Endothelial cell of umbilical vein (primary cell): ENCODE results near the gene KCTD16. TPM values are rescaled to one million over a fixed set of nuclear protein-coding genes. Genes with fewer than 3 reads are reported as not detected.

ENCODE experiments used
- BruUV-seq: library from RNA; stranded (reverse); fragments of 400-500 nt; replicated peaks from 2 replicates; lab custom pipeline; 2021; lab: Mats Ljungman, UMichigan
- CTCF ChIA-PET: fragments of 300-600, 350-600 bp; sonication (Branson Sonifier 250); formaldehyde crosslinking; loops from one replicate; lab custom pipeline; 2021; ENCODE audit warnings: antibody characterized with exemption, inconsistent platforms; lab: Charles Lee
- POLR2A ChIA-PET: fragments of 300-600, 350-600 bp; sonication (Branson Sonifier 250); formaldehyde crosslinking; loops from one replicate; lab custom pipeline; 2021; ENCODE audit warnings: antibody characterized with exemption, inconsistent platforms; lab: Charles Lee
- DNase-seq: peaks from one replicate; pipeline ENCODE4 v3.0.0-alpha.2; 2011; ENCODE audit warnings: low read depth, low spot score
- FAIRE-seq: peaks from 2 replicates; lab custom pipeline; 2011; peaks lifted over from hg19 to GRCh38; lab: Jason Lieb, UNC
- H2AFZ ChIP-seq: 2 replicates; pipeline ENCODE4 v1.6.0; 2012; ENCODE audit warnings: low read depth, low read length, control low read depth, inconsistent platforms
- H3K27ac ChIP-seq: 2 replicates; pipeline ENCODE4 v1.5.1; 2011; ENCODE audit warnings: low read depth, mild to moderate bottlenecking, control low read depth, low read length, moderate library complexity; ENCODE audit not compliant: insufficient read depth
- H3K27me3 ChIP-seq, 2 experiments: 2 replicates each; pipeline versions ENCODE4 v1.6.0 to v1.6.1; 2011; ENCODE audit warnings: low read length in 2 of 2, mixed read lengths in 1 of 2; ENCODE audit not compliant: control insufficient read depth in 2 of 2, insufficient read depth in 2 of 2
- H3K36me3 ChIP-seq, 2 experiments: 2 replicates in 1 of 2; 3 replicates in 1 of 2; pipeline ENCODE4 v1.5.1; 2011; ENCODE audit warnings: low read length in 2 of 2, mild to moderate bottlenecking in 1 of 2, moderate library complexity in 1 of 2; ENCODE audit not compliant: control insufficient read depth in 2 of 2, insufficient read depth in 2 of 2; ENCODE audit errors: extremely low read depth in 1 of 2
- H3K4me1 ChIP-seq: 3 replicates; pipeline ENCODE4 v1.5.1; 2011; ENCODE audit warnings: mild to moderate bottlenecking, low read length; ENCODE audit not compliant: control insufficient read depth, insufficient read depth; ENCODE audit errors: extremely low read depth
- H3K4me2 ChIP-seq: 2 replicates; pipeline ENCODE4 v1.6.1; 2011; ENCODE audit warnings: low read length, control low read depth, mixed read lengths; ENCODE audit not compliant: insufficient read depth
- H3K4me3 ChIP-seq, 3 experiments: fragments of 200-600 bp in 1 of 3; sonication (generic), shearing (Covaris generic) in 1 of 3; replicated peaks in 1 of 3; 2 replicates each; pipeline ENCODE4 v1.5.1; 2011 to 2016; ENCODE audit warnings: control low read depth in 3 of 3, low read length in 3 of 3, mild to moderate bottlenecking in 2 of 3, inconsistent platforms in 1 of 3, low read depth in 1 of 3, moderate library complexity in 1 of 3; ENCODE audit not compliant: insufficient read depth in 1 of 3
- H3K79me2 ChIP-seq: 2 replicates; pipeline ENCODE4 v1.6.0; 2012; ENCODE audit warnings: low read length, inconsistent platforms; ENCODE audit not compliant: control insufficient read depth, insufficient read depth
- H3K9ac ChIP-seq: replicated peaks from 2 replicates; pipeline ENCODE3; 2011; ENCODE audit warnings: low read length, control low read depth; ENCODE audit not compliant: insufficient read depth; ENCODE audit errors: extremely low read depth
- H3K9me1 ChIP-seq: replicated peaks from 3 replicates; pipeline ENCODE4 v1.6.0; 2011; ENCODE audit warnings: mild to moderate bottlenecking, low read length; ENCODE audit not compliant: control insufficient read depth, insufficient read depth; ENCODE audit errors: extremely low read depth
- H3K9me3 ChIP-seq: replicated peaks from 2 replicates; pipeline ENCODE4 v1.5.1; 2012; ENCODE audit warnings: low read length, inconsistent platforms; ENCODE audit not compliant: control insufficient read depth, insufficient read depth
- H4K20me1 ChIP-seq: replicated peaks from 2 replicates; pipeline ENCODE3; 2011; ENCODE audit warnings: mild to moderate bottlenecking, low read length; ENCODE audit not compliant: control insufficient read depth, insufficient read depth; ENCODE audit errors: extremely low read depth
- EZH2 ChIP-seq: IDR thresholded peaks from 2 replicates; pipeline ENCODE4 v1.6.1; 2012; ENCODE audit warnings: borderline replicate concordance, low read depth, mild to moderate bottlenecking, moderate library complexity, low read length, inconsistent platforms; ENCODE audit not compliant: severe bottlenecking
- FOS ChIP-seq: IDR thresholded peaks from 2 replicates; pipeline ENCODE4 v1.6.1; 2011; ENCODE audit warnings: mild to moderate bottlenecking, low read length, moderate library complexity, borderline replicate concordance; ENCODE audit not compliant: insufficient read depth
- GATA2 ChIP-seq: IDR thresholded peaks from 2 replicates; pipeline ENCODE4 v1.7.0; 2011; ENCODE audit warnings: low read depth, mild to moderate bottlenecking, moderate library complexity, mixed read lengths, low read length; ENCODE audit not compliant: insufficient read length, insufficient read depth
- JUN ChIP-seq: IDR thresholded peaks from 2 replicates; pipeline ENCODE4 v1.6.1; 2011; ENCODE audit warnings: borderline replicate concordance, low read depth; ENCODE audit not compliant: insufficient read length, insufficient read depth
- MYC ChIP-seq: IDR thresholded peaks from one replicate; pipeline ENCODE4 v1.6.1; 2011; ENCODE audit warnings: mild to moderate bottlenecking, low read depth, low read length
- POLR2A ChIP-seq: IDR thresholded peaks from 2 replicates; pipeline ENCODE4 v1.6.1; 2012; ENCODE audit warnings: low read depth, mild to moderate bottlenecking, control low read depth, low read length
- POLR2AphosphoS5 ChIP-seq: IDR thresholded peaks from 2 replicates; pipeline ENCODE4 v1.6.1; 2012; ENCODE audit warnings: low read depth, mild to moderate bottlenecking, control low read depth, low read length, moderate library complexity; ENCODE audit not compliant: insufficient read depth
- dilution Hi-C: fragments of 300-500 bp; cut with MboI; formaldehyde crosslinking; loops from one replicate; pipeline ENCODE4 v1.15.0; 2019; ENCODE audit warnings: low sequenced_read_pairs; ENCODE audit not compliant: extremely low pct_ligation_motif_present
- intact Hi-C: fragments of 100-400 bp; cut with micrococcal nuclease; formaldehyde crosslinking; loops from one replicate; pipeline ENCODE4 v1.10.0; 2022
- polyA plus RNA-seq, 4 experiments: library from polyadenylated mRNA; depleted of rRNA in 3 of 4; stranded (reverse) in 3 of 4; unstranded in 1 of 4; fragments of >200 nt; gene quantifications; 2 replicates each; pipeline versions ENCODE4 v1.2.1 to v1.2.3, GENCODE V29; 2011 to 2012; ENCODE audit warnings: missing spikeins in 1 of 4
- total RNA-seq: library from RNA; stranded (reverse); gene quantifications from 2 replicates; pipeline ENCODE4 v1.2.3, GENCODE V29; 2021
- TF ChIP-seq, protein P1 (sequence below): IDR thresholded peaks from 2 replicates; pipeline ENCODE4 v1.6.1; 2011; ENCODE audit not compliant: insufficient read depth, insufficient read length
- TF ChIP-seq, protein P2 (sequence below), 2 donors: IDR thresholded peaks; 1 replicate in 1 of 2; 2 replicates in 1 of 2; pipeline ENCODE4 v1.5.1; 2011; ENCODE audit warnings: low read length in 2 of 2, mild to moderate bottlenecking in 2 of 2, moderate library complexity in 2 of 2, control low read depth in 1 of 2, inconsistent platforms in 1 of 2, low read depth in 1 of 2; ENCODE audit not compliant: insufficient read depth in 1 of 2; ENCODE audit errors: extremely low read depth in 1 of 2

KCTD16 gene
- total and polyA plus RNA-seq, 2 donors (not counting 3 experiments of a cell fraction or from before 2014, with no cell fraction given), result 0.21 to 0.49 TPM

DNA sequence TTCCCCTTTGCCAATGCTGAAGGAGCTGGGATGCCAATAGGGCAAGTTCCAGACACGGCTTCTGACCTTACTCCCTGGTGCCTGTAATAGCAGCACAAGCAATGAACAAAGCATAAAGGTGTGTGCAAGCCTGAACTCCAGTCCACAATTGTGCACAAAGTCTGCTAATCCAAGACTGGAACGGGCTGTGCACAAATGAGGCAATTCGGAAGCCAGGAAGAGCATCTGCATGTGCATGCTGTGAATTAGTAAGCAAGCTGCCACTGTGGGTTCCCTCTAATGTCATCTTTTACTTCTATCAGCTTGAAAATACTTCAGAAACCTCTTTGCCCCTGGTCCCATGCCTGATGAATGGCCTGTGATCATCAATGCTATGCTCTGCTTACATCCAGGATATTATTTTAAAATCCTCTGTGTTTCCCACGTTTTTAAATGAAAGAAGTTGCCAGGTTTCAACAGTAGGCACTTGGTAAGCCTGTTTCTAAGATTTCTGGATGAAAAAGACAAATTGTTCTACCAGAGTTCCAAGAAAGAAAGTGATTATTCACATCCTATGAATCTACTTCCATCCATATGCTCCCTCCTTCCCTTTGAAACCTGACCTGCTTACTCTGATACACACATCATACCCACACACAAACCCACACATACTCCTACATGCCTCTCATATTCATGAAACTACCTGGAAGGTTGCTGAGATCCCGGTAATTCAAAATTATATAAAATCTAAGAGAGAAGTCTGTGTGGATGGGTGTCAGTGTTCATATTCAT, 165.7 kb downstream of the KCTD16 start:
- Histone ChIP-seq H4K20me1 (no peaks in the 10 kb centered on the region), H3K4me1 (no peaks in the 10 kb centered on the region), H3K4me3 (no peak overlapping the region), H2AFZ (no peak overlapping the region), H3K4me2 (no peak overlapping the region), H3K36me3 (no peaks in the 10 kb centered on the region), H3K9me3 (no peaks in the 10 kb centered on the region), H3K79me2 (no peaks in the 10 kb centered on the region), H3K27me3 (no peaks in the 10 kb centered on the region), H3K9me1 (no peaks in the 10 kb centered on the region), H3K27ac (no peak overlapping the region), H3K9ac (no peak overlapping the region)
- DNase-seq (no peak), FAIRE-seq (no peak)
- ChIA-PET POLR2A (no interaction called here), CTCF (interaction anchor here (1.1 kb wide), 1 partner anchor 9 kb away, joined by 3 read pairs; no protein-coding TSS in a partner anchor)
- dilution Hi-C loops, result no loop called here
- intact Hi-C loops, result no loop called here
- no peak for TF ChIP-seq POLR2AphosphoS5
- no peak for TF ChIP-seq EZH2
- no peak for TF ChIP-seq JUN
- BruUV-seq, result no TSS peak

DNA sequence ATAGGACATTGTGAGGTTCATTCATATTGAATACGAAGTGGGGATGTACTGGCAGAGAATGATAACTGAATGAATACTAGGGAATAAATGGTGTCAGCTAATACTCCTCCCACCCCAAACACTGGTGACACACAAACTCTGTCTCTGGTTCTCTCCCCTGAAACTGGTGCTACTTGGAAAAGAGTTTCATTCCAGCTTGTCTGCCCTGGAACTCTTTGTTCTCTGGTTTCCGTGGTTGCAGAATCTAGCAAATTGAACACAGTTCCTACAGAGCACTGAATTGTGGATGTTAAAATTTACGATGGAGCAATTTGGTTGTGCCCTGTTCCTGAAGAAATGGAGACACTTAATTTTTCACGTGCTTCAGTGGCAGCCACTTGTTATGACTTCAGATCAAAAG, 181.7 kb downstream of the KCTD16 start:
- dilution Hi-C loops, result no loop called here
- no peak overlapping the region for H3K4me3 ChIP-seq
- H3K36me3 ChIP-seq, result no peaks in the 10 kb centered on the region
- no peak overlapping the region for H2AFZ ChIP-seq
- POLR2A ChIA-PET, result no interaction called here
- H3K27me3 ChIP-seq, result no peaks in the 10 kb centered on the region
- FAIRE-seq (no peak), DNase-seq (no peak)
- H3K79me2 ChIP-seq, result no peaks in the 10 kb centered on the region
- no peaks in the 10 kb centered on the region for H3K9me3 ChIP-seq
- no TSS peak for BruUV-seq
- intact Hi-C loops, result loop anchor here (5.0 kb wide), 1 partner anchor 810 kb away; no protein-coding TSS in a partner anchor
- no peak for TF ChIP-seq MYC
- TF ChIP-seq, protein P1, sequence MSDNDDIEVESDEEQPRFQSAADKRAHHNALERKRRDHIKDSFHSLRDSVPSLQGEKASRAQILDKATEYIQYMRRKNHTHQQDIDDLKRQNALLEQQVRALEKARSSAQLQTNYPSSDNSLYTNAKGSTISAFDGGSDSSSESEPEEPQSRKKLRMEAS, result no peak
- TF ChIP-seq, protein P2, sequence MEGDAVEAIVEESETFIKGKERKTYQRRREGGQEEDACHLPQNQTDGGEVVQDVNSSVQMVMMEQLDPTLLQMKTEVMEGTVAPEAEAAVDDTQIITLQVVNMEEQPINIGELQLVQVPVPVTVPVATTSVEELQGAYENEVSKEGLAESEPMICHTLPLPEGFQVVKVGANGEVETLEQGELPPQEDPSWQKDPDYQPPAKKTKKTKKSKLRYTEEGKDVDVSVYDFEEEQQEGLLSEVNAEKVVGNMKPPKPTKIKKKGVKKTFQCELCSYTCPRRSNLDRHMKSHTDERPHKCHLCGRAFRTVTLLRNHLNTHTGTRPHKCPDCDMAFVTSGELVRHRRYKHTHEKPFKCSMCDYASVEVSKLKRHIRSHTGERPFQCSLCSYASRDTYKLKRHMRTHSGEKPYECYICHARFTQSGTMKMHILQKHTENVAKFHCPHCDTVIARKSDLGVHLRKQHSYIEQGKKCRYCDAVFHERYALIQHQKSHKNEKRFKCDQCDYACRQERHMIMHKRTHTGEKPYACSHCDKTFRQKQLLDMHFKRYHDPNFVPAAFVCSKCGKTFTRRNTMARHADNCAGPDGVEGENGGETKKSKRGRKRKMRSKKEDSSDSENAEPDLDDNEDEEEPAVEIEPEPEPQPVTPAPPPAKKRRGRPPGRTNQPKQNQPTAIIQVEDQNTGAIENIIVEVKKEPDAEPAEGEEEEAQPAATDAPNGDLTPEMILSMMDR (IDR thresholded peaks at IDR 0.05; ENCODE audit: extremely low read depth in 1 of 2, insufficient read depth in 1 of 2, low read depth in 1 of 2, low read length in 2 of 2), result no peak
- no peak for TF ChIP-seq JUN
- no peak for TF ChIP-seq POLR2A
- TF ChIP-seq EZH2, result no peak
- no peak for TF ChIP-seq GATA2
- no peak for TF ChIP-seq FOS
- no peak for TF ChIP-seq POLR2AphosphoS5
- no peak overlapping the region for H3K9ac ChIP-seq
- CTCF ChIA-PET, result no interaction called here
- H3K27ac ChIP-seq, result no peak overlapping the region
- no peaks in the 10 kb centered on the region for H3K9me1 ChIP-seq
- no peaks in the 10 kb centered on the region for H3K4me1 ChIP-seq
- H3K4me2 ChIP-seq, result no peak overlapping the region
- no peaks in the 10 kb centered on the region for H4K20me1 ChIP-seq
